DMS153 treated with DMSO at 0.1 percent for 48 hours (cell line): ENCODE results near the gene TBC1D4.
"Not testable (repeated sequence)": the region's sequence is repeated elsewhere in the genome, so short reads cannot be mapped to it uniquely, and the experiment has no call there.

ENCODE experiments used
- DNase-seq: peaks from one replicate; lab custom pipeline; 2025; ENCODE audit not compliant: unreplicated experiment; lab: John Stamatoyannopoulos, UW

Gene TBC1D4

GRCh38 chr13:75299246-75299645 lies 182.7 kb downstream of the TBC1D4 start:
- no peak for DNase-seq

- DNase-seq, result no peak
Measured at GRCh38 chr13:75296641-75297040, 185.3 kb downstream of the TBC1D4 start.

GRCh38 chr13:75295201-75295600 lies 186.8 kb downstream of the TBC1D4 start:
- DNase-seq, result no peak

GRCh38 chr13:75294110-75294509 lies 187.9 kb downstream of the TBC1D4 start:
- DNase-seq, result no peak

GRCh38 chr13:75285310-75285709 lies 196.7 kb downstream of the TBC1D4 start:
- no peak for DNase-seq

GRCh38 chr13:75279834-75280369 lies 202.1 kb downstream of the TBC1D4 start:
- DNase-seq, result no peak

- not testable (repeated sequence) for DNase-seq
Measured at GRCh38 chr13:75273695-75274094, 208.3 kb downstream of the TBC1D4 start.

GRCh38 chr13:75271846-75272245 lies 210.1 kb downstream of the TBC1D4 start:
- no peak for DNase-seq

- DNase-seq, result not testable (repeated sequence)
Measured at GRCh38 chr13:75268481-75268880, 213.5 kb downstream of the TBC1D4 start.

GRCh38 chr13:75264611-75265010 lies 217.4 kb downstream of the TBC1D4 start:
- DNase-seq, result no peak

- DNase-seq, result no peak
Measured at GRCh38 chr13:75263741-75264407, 218.1 kb downstream of the TBC1D4 start.

GRCh38 chr13:75258159-75258782 lies 223.7 kb downstream of the TBC1D4 start:
- peak; percentile 33 for DNase-seq

- DNase-seq, result no peak
Measured at GRCh38 chr13:75256922-75257321, 225.0 kb downstream of the TBC1D4 start.

- no peak for DNase-seq
Measured at GRCh38 chr13:75255653-75256052, 226.3 kb downstream of the TBC1D4 start.

GRCh38 chr13:75255147-75255546 lies 226.8 kb downstream of the TBC1D4 start:
- DNase-seq, result no peak

GRCh38 chr13:75251188-75251587 lies 230.8 kb downstream of the TBC1D4 start:
- DNase-seq, result no peak

GRCh38 chr13:75250526-75251178 lies 231.3 kb downstream of the TBC1D4 start:
- DNase-seq, result no peak

- DNase-seq, result not testable (repeated sequence)
Measured at GRCh38 chr13:75245578-75245977, 236.4 kb downstream of the TBC1D4 start.

- DNase-seq, result not testable (repeated sequence)
Measured at GRCh38 chr13:75240240-75240639, 241.7 kb downstream of the TBC1D4 start.

GRCh38 chr13:75236774-75237173 lies 245.2 kb downstream of the TBC1D4 start:
- DNase-seq, result no peak
